HepG2 (cell line): ENCODE measurements around the gene SQSTM1.

Experiments
- SMC3 ChIP-seq: IDR thresholded peaks from 2 replicates; pipeline ENCODE4 v1.6.1; 2011; ENCODE audit warnings: low read length, improper control_type of control experiment
- SOX6 ChIP-seq, 2 experiments: fragments of 450-650 bp in 1 of 2; sonication (generic) in 1 of 2; formaldehyde crosslinking in 1 of 2; IDR thresholded peaks; 2 replicates each; pipeline versions ENCODE4 v1.4.0 to v1.6.1; 2017 to 2020; ENCODE audit warnings: antibody characterized with exemption in 1 of 2, mild to moderate bottlenecking in 1 of 2, missing genetic modification reagents in 1 of 2

GRCh38 chr5:179800696-179801201 lies 20.0 kb upstream of the SQSTM1 start:
- TF ChIP-seq SOX6 (IDR thresholded peaks at IDR 0.05) (no peak), SOX6 (CRISPR knock-in tag; IDR thresholded peaks at IDR 0.05) (no peak), SMC3 (no peak)
